Memory B cell (primary cell): ENCODE measurements around the gene TMEM33.
A peak's percentile ranks its signal among the peaks of the same experiment; 100 is the strongest.

Source experiments
- ATAC-seq: fragments of 150-1000 bp; cut with Tn5 transposase; 2 replicates; pipeline ENCODE4 v1.10.0; 2021; ENCODE audit warnings: low read depth, mild to moderate bottlenecking, moderate library complexity
- DNase-seq, 2 donors: peaks; one replicate each; pipeline ENCODE4 v3.0.0; 2022; ENCODE audit warnings: low spot score in 2 of 2
- H3K27ac Mint-ChIP-seq: one replicate; pipeline ENCODE4 v1.8.0; 2022; ENCODE audit warnings: mild to moderate bottlenecking, moderate library complexity, mixed read lengths
- H3K27me3 Mint-ChIP-seq: one replicate; pipeline ENCODE4 v1.8.0; 2022; ENCODE audit warnings: mixed read lengths
- H3K36me3 Mint-ChIP-seq: one replicate; pipeline ENCODE4 v1.8.0; 2022; ENCODE audit warnings: mild to moderate bottlenecking, mixed read lengths
- H3K4me1 Mint-ChIP-seq: one replicate; pipeline ENCODE4 v1.8.0; 2022; ENCODE audit warnings: mixed read lengths
- H3K4me3 Mint-ChIP-seq: one replicate; pipeline ENCODE4 v1.8.0; 2022; ENCODE audit warnings: mild to moderate bottlenecking, moderate library complexity, mixed read lengths
- H3K9me3 Mint-ChIP-seq: one replicate; pipeline ENCODE4 v1.8.0; 2022; ENCODE audit warnings: mixed read lengths

TMEM33 gene

GRCh38 chr4:41964401-41964800 lies 29.2 kb downstream of the TMEM33 start:
- H3K4me1 Mint-ChIP-seq: no peaks in the 10 kb centered on the region
- H3K4me3 Mint-ChIP-seq: no peak overlapping the region
- ATAC-seq (no peak), DNase-seq (no peak)
- H3K27me3 Mint-ChIP-seq: no peaks in the 10 kb centered on the region
- H3K36me3 Mint-ChIP-seq: peaks cover 8% of the 10 kb centered on the region
- H3K9me3 Mint-ChIP-seq: peaks cover 9% of the 10 kb centered on the region
- no peak overlapping the region for H3K27ac Mint-ChIP-seq

- no peak overlapping the region for H3K27ac Mint-ChIP-seq
Observed at GRCh38 chr4:41967392-41967791, 32.2 kb downstream of the TMEM33 start.

GRCh38 chr4:41969671-41970070 lies 34.4 kb downstream of the TMEM33 start:
- DNase-seq: no peak
- Mint-ChIP-seq H3K27me3 (no peaks in the 10 kb centered on the region), H3K27ac (no peak overlapping the region), H3K4me1 (no peaks in the 10 kb centered on the region), H3K9me3 (peaks cover 17% of the 10 kb centered on the region), H3K4me3 (no peak overlapping the region), H3K36me3 (peaks cover 8% of the 10 kb centered on the region)
- peak; percentile 37 for ATAC-seq

More at GRCh38 chr4:41967392-41967791, 32.2 kb downstream of the TMEM33 start:
- peaks cover 16% of the 10 kb centered on the region for H3K9me3 Mint-ChIP-seq
- DNase-seq (no peak), ATAC-seq (no peak)
- no peak overlapping the region for H3K4me3 Mint-ChIP-seq
- no peaks in the 10 kb centered on the region for H3K4me1 Mint-ChIP-seq
- H3K27me3 Mint-ChIP-seq: no peaks in the 10 kb centered on the region
- H3K36me3 Mint-ChIP-seq: peaks cover 8% of the 10 kb centered on the region

DNA sequence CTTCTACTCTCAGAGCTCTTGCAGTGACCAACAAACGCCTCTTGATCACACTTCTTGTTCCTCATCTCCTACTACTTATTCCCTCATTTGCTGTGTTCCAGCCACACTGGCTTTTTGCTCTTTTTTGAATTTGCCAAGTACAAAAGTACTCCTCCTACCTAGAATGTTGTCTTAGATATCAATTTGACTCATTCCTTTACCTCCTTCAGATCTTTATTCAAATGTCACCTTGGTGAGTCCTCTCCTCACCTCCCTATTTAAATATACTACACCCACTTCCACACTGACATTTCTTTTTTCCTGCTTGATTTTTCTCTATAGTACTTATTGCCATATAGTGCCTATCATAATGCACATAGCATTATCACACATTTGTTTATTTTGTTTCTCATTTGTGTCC lies 40.1 kb downstream of the TMEM33 start:
- no peak for DNase-seq
- H3K9me3 Mint-ChIP-seq: peaks cover 5% of the 10 kb centered on the region
- H3K27me3 Mint-ChIP-seq: peaks cover 2% of the 10 kb centered on the region
- H3K27ac Mint-ChIP-seq: no peak overlapping the region
- H3K4me1 Mint-ChIP-seq: no peaks in the 10 kb centered on the region
- H3K4me3 Mint-ChIP-seq: no peak overlapping the region
- no peaks in the 10 kb centered on the region for H3K36me3 Mint-ChIP-seq
- no peak for ATAC-seq

DNA sequence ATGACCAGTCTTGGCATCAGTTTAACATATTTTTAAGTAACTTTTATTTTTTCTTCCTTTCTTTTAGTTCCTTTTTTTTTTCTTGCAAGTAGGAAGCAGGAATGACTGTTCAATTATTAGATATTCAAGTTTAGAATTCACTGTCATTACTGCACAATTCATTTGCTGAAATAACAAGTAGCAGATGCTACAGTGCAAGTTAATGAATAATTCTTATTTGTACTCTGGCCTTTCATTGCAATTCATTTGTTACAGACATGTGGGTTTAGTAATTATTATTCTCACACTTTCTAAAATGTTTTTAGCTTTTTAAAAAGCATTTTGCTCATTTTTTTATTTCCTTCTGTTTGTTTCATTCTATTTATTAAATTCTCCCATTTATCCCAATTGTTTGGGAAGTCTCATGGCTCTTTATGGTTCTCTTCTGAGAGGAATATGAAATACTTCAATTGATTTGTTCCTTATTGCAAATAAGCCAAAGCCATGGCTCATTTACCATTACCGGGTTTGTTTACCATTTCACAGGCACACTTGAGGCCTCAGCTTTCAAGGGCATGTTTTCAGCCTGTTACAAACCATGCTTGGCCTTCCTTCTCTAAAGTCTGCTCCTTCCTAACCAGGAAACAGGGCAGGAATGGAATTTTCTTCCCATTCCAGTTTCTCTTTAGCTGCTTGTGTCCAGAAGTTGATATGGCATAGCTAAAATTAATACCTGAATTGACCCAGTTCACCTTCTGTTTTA lies 41.7 kb downstream of the TMEM33 start:
- DNase-seq (no peak), ATAC-seq (no peak)
- Mint-ChIP-seq H3K27ac (no peak overlapping the region), H3K36me3 (no peaks in the 10 kb centered on the region), H3K4me1 (no peaks in the 10 kb centered on the region), H3K9me3 (peaks cover 5% of the 10 kb centered on the region), H3K27me3 (peaks cover 2% of the 10 kb centered on the region), H3K4me3 (no peak overlapping the region)

DNA sequence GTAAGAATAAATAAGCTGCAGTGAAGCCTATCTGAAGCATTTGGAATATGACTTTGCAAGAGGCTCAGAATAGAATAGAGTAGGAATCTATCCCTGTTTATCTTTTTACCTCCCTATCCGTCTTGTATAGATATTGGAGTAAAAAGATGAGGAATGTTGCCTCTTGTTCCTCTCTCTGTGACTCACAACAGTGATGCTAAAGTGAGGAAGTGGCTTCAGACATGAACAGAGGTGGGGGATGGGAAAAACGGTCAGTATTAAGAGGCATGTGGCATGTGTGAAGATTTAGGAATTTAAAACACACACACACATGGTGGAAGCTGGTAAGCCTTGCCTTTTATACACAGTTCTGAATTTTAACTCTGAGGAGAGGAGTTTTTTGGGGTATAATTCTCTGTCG lies 42.5 kb downstream of the TMEM33 start:
- H3K4me1 Mint-ChIP-seq: no peaks in the 10 kb centered on the region
- H3K4me3 Mint-ChIP-seq: no peak overlapping the region
- DNase-seq (no peak), ATAC-seq (no peak)
- no peaks in the 10 kb centered on the region for H3K36me3 Mint-ChIP-seq
- H3K27ac Mint-ChIP-seq: no peak overlapping the region
- H3K27me3 Mint-ChIP-seq: peaks cover 2% of the 10 kb centered on the region
- no peaks in the 10 kb centered on the region for H3K9me3 Mint-ChIP-seq

GRCh38 chr4:41981456-41981855 lies 46.2 kb downstream of the TMEM33 start, which contains the start of gene DCAF4L1:
Gene DCAF4L1, plus strand, starts transcription at chr4:41981756. Its CDS starts 37 bp downstream, at chr4:41981793.
- Mint-ChIP-seq H3K4me1 (no peaks in the 10 kb centered on the region), H3K9me3 (no peaks in the 10 kb centered on the region), H3K4me3 (no peak within 1 kb of the TSS), H3K36me3 (no peaks in the 10 kb centered on the region), H3K27ac (no peak within 1 kb of the TSS), H3K27me3 (peaks cover 2% of the 10 kb centered on the region)
- DNase-seq: no peak
- ATAC-seq: no peak

GRCh38 chr4:41982716-41983115 lies 47.5 kb downstream of the TMEM33 start:
- H3K9me3 Mint-ChIP-seq: no peaks in the 10 kb centered on the region
- ATAC-seq: no peak
- H3K4me3 Mint-ChIP-seq: no peak overlapping the region
- DNase-seq: no peak
- no peaks in the 10 kb centered on the region for H3K36me3 Mint-ChIP-seq
- H3K27ac Mint-ChIP-seq: no peak overlapping the region
- H3K27me3 Mint-ChIP-seq: peaks cover 2% of the 10 kb centered on the region
- H3K4me1 Mint-ChIP-seq: no peaks in the 10 kb centered on the region

GRCh38 chr4:41985151-41985550 lies 49.9 kb downstream of the TMEM33 start:
- H3K9me3 Mint-ChIP-seq: no peaks in the 10 kb centered on the region
- ATAC-seq: no peak
- H3K4me3 Mint-ChIP-seq: no peak overlapping the region
- no peak for DNase-seq
- H3K27ac Mint-ChIP-seq: no peak overlapping the region
- no peaks in the 10 kb centered on the region for H3K27me3 Mint-ChIP-seq
- H3K4me1 Mint-ChIP-seq: peaks cover 4% of the 10 kb centered on the region
- H3K36me3 Mint-ChIP-seq: no peaks in the 10 kb centered on the region

GRCh38 chr4:41989994-41990364 lies 54.8 kb downstream of the TMEM33 start:
- ATAC-seq: peak; percentile 11
- no peaks in the 10 kb centered on the region for H3K9me3 Mint-ChIP-seq
- H3K4me3 Mint-ChIP-seq: peak overlapping the region; percentile 98
- H3K27ac Mint-ChIP-seq: peak overlapping the region; percentile 94
- H3K4me1 Mint-ChIP-seq: peaks cover 4% of the 10 kb centered on the region
- no peaks in the 10 kb centered on the region for H3K36me3 Mint-ChIP-seq
- no peak for DNase-seq
- H3K27me3 Mint-ChIP-seq: no peaks in the 10 kb centered on the region

GRCh38 chr4:41990365-41991111 lies 55.3 kb downstream of the TMEM33 start, which contains the start of gene SLC30A9:
Gene SLC30A9, plus strand, starts transcription at chr4:41990530. Its CDS starts 122 bp downstream, at chr4:41990652.
- H3K4me3 Mint-ChIP-seq: peak within 1 kb of the TSS; percentile 98
- H3K27me3 Mint-ChIP-seq: no peaks in the 10 kb centered on the region
- no peaks in the 10 kb centered on the region for H3K9me3 Mint-ChIP-seq
- ATAC-seq (peak; percentile 95), DNase-seq (peak; percentile 90 to 91)
- peaks cover 6% of the 10 kb centered on the region for H3K4me1 Mint-ChIP-seq
- no peaks in the 10 kb centered on the region for H3K36me3 Mint-ChIP-seq
- peak within 1 kb of the TSS; percentile 94 for H3K27ac Mint-ChIP-seq

GRCh38 chr4:41991916-41992767 lies 56.9 kb downstream of the TMEM33 start:
- ATAC-seq (no peak), DNase-seq (no peak)
- Mint-ChIP-seq H3K27ac (no peak overlapping the region), H3K4me1 (peaks cover 6% of the 10 kb centered on the region), H3K9me3 (no peaks in the 10 kb centered on the region), H3K4me3 (no peak overlapping the region), H3K27me3 (no peaks in the 10 kb centered on the region), H3K36me3 (no peaks in the 10 kb centered on the region)

- Mint-ChIP-seq H3K9me3 (no peaks in the 10 kb centered on the region), H3K36me3 (peaks cover 3% of the 10 kb centered on the region), H3K27me3 (no peaks in the 10 kb centered on the region), H3K27ac (no peak overlapping the region), H3K4me3 (no peak overlapping the region), H3K4me1 (peaks cover 9% of the 10 kb centered on the region)
- ATAC-seq: no peak
- DNase-seq: no peak
Observed at GRCh38 chr4:41992967-41993857, 58.0 kb downstream of the TMEM33 start.
